ENCODE data around the gene FREM1.
A peak's percentile ranks its signal among the peaks of the same experiment; 100 is the strongest.

The FREM1 gene

DNA sequence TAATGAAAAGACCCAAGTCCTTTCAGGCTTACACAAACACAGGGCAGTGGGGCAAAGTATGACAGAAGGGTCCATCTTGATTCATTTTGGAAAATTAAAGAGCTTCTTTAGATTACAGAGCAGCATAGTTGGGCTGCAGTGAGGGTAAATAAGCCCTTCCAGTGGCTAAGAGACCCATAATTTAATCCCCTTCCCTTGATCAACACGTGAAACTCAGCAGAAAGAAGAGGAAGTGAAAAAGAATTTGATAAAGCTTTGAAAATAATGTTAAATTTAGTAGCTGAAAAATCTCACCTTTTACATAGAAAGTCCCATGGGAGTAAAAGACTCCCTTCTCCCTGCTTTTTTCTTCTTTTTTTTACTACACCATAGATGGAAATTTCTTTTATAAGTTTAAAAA lies 87.6 kb downstream of the FREM1 start:
- TF ChIP-seq, protein P1, sequence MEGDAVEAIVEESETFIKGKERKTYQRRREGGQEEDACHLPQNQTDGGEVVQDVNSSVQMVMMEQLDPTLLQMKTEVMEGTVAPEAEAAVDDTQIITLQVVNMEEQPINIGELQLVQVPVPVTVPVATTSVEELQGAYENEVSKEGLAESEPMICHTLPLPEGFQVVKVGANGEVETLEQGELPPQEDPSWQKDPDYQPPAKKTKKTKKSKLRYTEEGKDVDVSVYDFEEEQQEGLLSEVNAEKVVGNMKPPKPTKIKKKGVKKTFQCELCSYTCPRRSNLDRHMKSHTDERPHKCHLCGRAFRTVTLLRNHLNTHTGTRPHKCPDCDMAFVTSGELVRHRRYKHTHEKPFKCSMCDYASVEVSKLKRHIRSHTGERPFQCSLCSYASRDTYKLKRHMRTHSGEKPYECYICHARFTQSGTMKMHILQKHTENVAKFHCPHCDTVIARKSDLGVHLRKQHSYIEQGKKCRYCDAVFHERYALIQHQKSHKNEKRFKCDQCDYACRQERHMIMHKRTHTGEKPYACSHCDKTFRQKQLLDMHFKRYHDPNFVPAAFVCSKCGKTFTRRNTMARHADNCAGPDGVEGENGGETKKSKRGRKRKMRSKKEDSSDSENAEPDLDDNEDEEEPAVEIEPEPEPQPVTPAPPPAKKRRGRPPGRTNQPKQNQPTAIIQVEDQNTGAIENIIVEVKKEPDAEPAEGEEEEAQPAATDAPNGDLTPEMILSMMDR (IDR thresholded peaks at IDR 0.05) = no peak
- TF ChIP-seq ZFX (IDR thresholded peaks at IDR 0.05; ENCODE audit: borderline replicate concordance) = no peak
- H3K27ac ChIP-seq = no peak overlapping the region

DNA sequence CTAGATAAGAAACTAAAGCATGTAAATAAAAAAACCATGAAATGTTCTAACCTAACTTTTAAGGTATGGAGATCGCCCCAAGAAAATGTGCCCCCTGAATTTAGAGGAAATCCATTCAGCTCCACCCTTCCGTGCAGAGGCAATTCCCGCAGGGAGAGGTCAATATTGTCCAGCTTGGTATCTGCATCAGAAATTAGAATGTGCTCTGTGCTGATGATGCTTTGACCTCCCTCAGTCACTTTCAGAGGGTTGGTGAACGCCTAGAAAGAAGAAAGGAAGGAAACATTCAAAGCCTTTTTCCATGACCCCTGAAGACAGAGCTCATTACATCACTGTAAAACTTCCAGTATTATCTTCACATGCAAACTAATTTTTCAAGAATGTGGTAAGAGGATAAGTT lies 91.0 kb downstream of the FREM1 start:
- peak overlapping the region; percentile 59 for H3K27ac ChIP-seq
- TF ChIP-seq, protein P1 (IDR thresholded peaks at IDR 0.05) = no peak
- TF ChIP-seq ZFX (IDR thresholded peaks at IDR 0.05; ENCODE audit: borderline replicate concordance) = no peak

DNA sequence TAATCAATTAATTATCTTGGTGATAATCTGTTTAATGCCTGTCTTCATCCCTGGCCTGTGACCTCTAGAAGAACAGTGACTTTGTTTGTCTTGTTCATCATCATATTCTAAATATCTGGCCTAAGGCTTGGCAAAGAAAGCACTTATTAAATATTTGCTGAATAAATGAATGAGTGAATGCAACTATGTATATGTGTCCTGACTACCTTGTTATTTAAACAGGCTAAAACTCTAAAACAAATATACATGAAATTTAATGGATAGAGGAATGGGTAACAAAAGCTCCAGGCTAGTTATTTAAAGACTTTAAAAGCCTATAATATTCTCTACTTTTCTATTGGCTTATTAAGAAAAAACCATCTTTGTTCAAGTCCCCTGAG lies 96.0 kb downstream of the FREM1 start:
- peak overlapping the region; percentile 93 for H3K27ac ChIP-seq
- TF ChIP-seq, protein P1 (IDR thresholded peaks at IDR 0.05) = no peak
- TF ChIP-seq ZFX (IDR thresholded peaks at IDR 0.05; ENCODE audit: borderline replicate concordance) = no peak

DNA sequence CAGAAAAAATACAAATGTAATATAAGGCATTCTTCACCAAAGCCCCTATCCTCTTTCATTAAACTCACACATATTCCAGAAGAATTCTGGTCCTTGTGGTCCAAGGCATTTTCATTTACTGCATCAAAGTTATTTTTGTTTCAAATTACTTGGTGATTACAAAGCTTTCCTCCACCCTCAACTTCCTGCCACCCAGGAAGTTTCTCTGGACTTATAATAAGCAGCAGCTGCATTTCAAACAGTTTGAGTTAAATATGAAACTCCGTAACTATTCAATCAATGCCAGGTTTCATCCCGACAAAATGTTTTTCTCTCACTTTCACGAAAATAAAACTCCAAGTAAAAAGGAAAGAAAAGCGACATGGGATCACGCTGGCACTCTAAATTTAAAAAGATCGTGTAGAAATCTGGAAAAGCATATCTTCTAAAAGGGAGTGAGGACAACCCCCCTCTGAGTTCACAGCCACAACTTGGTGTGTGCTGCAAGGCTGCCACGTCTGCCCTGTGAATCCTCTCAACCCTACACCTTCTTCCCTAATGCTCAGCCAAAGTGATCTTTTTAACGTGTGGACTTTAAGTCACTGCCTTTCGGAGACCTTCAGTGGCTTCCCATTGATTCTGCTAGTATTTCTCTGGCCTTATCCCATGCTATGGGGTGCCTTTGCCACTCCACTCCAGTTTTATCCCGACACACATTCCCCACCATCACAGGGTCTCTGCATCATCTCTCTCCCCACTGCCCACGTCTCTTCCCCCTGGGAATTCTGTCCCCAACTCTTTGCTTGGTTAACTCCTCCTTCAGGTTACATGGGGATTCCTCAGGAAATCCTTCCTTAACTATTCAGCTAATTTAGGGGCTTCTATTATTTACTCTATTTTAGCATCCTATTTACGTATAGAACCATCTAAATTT lies 96.6 kb downstream of the FREM1 start:
- H3K27ac ChIP-seq = peak overlapping the region; percentile 93
- no peak for TF ChIP-seq ZFX (IDR thresholded peaks at IDR 0.05; ENCODE audit: borderline replicate concordance)
- TF ChIP-seq, protein P1 (IDR thresholded peaks at IDR 0.05) = no peak

DNA sequence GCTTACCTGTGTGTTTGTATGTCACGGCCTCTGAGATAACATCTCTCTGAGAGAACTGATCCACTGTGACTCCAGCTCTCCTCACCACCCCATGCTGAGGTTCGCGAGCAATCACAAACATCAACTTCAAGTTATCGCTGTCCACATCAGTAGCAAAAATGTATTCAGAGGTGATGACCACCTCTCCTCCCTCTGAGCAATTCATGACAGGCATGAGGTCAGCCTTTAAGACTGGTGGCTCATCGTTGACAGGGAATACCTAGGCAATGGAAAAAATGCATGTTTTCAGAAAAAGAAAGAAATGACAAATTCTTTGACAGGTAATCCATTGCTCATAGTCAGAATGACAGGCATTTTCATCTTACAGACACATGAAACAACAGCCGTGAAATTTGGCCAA lies 97.4 kb downstream of the FREM1 start:
- TF ChIP-seq, protein P1 (IDR thresholded peaks at IDR 0.05) = no peak
- TF ChIP-seq ZFX (IDR thresholded peaks at IDR 0.05; ENCODE audit: borderline replicate concordance) = no peak
- peak overlapping the region; percentile 93 for H3K27ac ChIP-seq

DNA sequence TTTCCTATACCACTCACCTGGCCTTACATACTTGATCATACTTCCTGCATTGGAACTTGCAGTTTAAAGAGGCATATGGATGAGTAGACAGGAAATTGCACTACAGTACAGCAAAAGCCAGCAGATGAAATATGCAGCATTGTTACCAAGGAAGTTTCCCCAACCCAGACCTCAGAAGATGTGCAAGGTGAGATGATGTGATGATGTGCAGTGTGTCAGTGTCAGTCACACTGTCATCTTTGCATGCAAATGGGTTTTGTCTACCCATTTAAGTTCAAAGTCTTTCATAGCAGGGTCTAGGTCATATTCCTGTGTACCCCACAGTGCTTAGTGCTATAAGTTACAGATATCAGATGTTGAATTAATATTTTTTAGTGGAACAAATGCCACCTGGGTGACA lies 98.4 kb downstream of the FREM1 start:
- no peak overlapping the region for H3K27ac ChIP-seq
- no peak for TF ChIP-seq ZFX (IDR thresholded peaks at IDR 0.05; ENCODE audit: borderline replicate concordance)
- TF ChIP-seq, protein P1 (IDR thresholded peaks at IDR 0.05) = no peak

DNA sequence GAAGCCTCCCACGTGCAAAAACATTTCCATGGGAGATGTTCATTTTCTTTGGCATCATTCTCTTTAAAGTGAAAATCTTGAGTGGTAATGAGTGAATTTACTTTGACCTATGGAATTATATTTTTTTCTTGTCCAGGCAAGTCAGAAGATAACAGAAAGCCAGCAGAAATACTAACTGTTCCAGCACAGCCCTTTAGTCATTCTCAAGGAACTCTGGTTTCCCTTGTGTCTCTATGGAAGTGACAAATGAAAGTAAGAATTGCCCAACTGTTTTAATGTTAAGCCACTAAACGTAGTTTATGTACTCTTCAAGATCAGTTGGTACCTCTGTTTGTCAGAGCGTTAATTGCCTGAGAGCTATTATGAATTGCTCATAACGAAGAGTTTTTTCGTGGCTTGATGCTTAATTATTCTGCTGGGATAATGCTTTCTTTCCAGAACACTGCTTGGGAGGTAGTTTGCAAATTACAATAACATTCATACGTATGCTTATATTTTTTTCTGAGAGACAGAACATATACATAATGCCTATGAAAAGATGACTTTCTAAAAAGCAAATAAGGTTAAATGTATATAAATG lies 103.2 kb downstream of the FREM1 start:
- no peak overlapping the region for H3K27ac ChIP-seq
- TF ChIP-seq, protein P1 (IDR thresholded peaks at IDR 0.05) = no peak

Measured in 22Rv1 (cell line).